GM21515 (cell line): ENCODE results near the gene TSTD1.

ENCODE experiments used
- ATAC-seq: cut with Tn5 transposase; IDR thresholded peaks from one replicate; pipeline ENCODE4 v1.9.1; 2021; ENCODE audit not compliant: unreplicated experiment

The TSTD1 gene

DNA sequence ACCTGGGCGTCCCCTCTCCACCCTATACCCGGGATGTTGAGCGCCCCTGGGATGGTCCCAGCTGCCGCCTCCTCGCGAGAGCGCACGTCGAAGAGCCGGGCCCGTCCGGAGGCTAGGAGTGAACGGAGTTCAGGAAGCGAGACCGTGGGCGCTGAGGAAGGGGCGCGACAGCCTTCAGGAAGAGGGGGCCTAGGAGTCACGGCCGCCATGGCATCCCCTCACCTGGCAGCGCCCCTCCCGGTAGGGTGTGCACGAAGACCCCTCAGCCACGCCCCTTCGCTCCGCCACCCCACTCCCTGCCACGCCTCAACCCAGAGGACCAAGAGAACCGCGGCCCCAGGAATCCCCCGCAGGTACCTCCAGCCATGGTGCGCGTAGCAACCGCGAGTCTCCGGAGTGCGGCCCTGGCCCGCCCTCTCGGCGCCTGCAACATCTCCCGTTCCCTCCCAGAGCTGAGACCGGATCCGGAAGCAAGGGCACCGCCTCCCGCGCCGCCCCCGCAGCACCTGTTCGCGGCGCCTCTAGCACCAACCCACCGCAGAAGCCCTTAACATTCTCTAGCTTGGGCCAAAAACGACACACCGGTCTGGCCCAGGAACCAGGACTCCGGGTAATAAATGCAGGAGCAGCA lies at the start of gene TSTD1:
TSS of gene TSTD1 (minus strand) at position 442 of the 631 bp plus-strand sequence. CDS start at position 367, 75 bp downstream.
- peak; percentile 77 for ATAC-seq

DNA sequence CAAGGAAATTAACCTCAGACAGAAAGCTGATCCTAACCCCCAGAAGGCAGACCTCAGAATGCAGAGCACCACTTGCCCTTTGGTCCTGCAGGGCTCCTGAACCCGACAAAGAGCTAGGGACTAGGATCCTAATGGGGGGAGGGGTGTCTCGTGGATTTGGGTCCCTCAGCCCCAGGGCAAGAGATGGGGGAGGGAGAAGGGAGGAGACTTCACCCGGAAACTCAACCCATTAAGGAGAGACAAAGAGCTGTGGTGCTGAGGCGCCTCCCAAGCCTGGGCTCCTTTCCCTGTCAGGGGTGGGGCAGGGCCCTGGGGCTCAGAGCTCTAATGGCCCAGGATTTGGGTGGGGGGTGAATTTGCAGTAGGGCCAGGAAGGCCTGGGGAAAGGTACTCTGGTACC lies 47.7 kb upstream of the TSTD1 start:
- ATAC-seq: no peak

DNA sequence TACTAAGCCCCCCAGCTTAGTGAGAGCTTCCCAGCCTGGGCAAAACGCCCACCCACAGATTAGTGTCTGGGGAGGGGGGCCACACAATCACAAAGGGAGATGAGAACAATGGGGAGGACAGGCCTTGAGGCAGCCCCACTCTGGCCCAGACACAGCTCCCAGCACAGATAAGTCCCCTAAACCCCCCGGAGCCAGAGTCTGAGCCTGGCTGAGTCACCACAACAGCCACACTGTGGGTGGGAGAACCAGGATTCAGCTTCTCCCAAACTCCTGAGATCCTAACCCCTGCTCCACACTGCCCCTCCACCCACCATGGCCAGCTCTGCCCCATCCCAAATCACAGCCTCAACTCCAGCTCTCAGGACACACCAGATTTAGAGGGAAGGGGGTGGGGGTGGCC lies 46.4 kb upstream of the TSTD1 start:
- no peak for ATAC-seq

GRCh38 chr1:161084597-161084988 lies 45.8 kb upstream of the TSTD1 start:
- no peak for ATAC-seq

DNA sequence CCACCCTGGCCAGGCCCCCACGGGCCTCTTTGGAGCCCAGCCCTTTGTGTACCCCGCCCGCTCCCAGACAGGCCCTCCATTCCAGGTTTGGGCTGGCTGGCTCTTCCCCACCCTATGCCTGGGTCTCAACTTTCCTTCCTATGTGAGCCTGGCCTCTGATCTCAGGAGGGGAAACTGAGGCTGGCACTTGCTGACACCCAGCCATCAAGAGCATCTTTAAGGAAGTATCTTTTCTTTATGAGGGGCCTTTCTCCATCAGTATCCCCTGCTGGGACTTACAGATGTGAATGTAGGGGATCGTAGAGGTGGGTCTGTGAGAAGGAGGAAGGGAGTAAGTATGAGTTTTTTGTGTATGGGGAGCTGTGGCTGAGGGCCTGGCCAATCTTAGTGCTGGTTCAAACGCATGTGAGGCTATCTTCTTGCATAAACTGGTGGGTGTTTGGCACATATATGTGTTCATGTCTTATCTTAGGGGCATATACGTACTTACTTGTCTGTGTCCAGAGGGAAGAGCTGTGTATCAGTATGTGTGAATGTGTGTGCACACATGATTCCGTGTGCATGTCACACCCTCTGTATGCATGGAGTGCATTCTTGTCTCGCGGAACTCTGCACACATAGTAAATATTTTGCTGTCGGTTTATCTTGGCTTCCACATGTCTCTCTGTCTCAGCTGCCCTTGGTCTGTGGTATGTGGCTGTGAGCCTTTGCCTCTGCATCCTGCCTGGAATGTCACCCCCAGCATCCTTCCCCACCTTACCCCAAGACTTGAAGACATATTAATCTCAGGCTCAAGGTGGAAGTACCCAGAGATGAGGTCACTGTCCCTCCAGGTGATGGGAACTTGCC lies 45.2 kb upstream of the TSTD1 start:
- no peak for ATAC-seq

DNA sequence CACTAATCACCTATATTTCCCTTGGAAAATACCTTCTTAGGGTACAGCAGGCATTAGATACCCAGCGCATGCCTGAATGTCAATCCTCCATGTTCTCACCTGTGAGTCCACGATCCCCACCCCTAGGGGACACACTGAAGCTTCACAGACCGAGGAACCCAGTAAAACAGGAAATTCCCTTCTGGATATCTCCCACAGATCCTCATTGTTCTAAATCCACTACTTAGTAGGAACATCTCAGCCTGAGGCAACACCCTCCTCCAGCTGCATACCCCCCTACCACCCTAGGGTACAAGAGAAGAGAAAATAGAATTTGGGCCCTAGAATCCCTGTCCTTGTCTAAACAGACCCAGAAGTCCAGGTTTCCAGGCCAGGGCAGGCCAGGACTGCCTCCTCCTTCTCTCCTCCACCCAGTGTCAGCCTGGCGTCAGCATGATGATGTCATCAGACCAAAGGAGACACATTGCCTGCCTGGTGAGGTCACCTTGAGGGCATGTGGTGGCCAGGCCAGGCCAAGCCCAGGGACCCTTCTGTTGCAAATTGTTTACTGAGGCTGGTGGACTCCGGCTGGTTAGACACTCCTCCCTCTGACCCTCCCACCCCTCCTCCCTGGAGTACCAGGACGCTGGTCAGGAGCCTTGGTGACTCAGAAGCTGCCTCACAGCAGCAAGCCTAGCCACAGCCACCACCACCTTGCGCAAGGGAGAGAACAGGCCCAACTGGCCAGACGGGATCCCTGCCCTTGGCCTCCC lies 44.4 kb upstream of the TSTD1 start:
- no peak for ATAC-seq

- ATAC-seq: no peak
These were observed 43.7 kb upstream of the TSTD1 start for GRCh38 chr1:161082483-161082882.

GRCh38 chr1:161081519-161081918 lies 42.8 kb upstream of the TSTD1 start:
- no peak for ATAC-seq

DNA sequence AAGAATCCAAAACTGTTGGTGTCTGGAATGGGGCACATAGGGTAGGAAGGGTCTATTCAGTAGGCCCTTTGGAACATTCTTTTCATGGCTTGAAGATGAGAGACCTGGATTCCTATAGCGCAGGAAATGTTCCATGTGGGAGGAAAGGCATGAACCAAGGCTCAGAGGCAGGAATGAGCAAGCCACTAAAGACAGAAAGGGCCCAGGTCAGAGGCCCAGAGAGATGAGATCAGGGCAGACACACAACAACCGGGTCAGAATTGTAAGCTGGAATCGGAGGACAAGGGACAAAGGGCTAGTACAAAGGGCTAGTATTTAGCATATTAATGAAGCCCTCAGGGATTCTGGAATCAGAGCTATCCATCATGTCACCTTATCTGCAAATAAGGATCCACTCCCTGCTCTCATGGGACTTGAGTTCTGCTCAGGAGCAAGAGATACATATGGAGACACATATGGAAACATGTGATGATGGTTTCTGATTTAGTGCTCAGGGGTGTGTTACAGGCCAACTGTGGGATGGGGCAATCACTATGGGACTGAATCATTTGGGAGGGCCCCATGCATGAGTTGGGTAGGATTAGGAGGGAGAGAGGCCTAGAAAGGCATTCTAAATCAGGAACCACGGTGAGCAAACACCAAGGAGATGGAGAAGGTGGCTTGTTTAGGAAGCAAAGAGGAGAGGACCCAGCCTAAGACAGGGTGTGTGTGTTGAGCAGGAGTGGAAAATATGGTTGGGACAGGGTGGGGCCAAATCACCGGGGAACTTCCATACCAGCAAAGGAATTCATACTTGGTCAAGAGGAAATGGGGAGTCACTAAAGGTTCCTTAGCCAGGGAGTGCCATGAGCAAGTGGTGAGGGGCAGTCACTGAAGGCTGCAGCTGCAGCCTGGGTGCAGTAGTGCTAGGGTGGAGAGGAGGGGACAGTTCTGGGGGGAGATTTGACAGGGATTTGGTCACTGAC lies 42.0 kb upstream of the TSTD1 start:
- no peak for ATAC-seq

DNA sequence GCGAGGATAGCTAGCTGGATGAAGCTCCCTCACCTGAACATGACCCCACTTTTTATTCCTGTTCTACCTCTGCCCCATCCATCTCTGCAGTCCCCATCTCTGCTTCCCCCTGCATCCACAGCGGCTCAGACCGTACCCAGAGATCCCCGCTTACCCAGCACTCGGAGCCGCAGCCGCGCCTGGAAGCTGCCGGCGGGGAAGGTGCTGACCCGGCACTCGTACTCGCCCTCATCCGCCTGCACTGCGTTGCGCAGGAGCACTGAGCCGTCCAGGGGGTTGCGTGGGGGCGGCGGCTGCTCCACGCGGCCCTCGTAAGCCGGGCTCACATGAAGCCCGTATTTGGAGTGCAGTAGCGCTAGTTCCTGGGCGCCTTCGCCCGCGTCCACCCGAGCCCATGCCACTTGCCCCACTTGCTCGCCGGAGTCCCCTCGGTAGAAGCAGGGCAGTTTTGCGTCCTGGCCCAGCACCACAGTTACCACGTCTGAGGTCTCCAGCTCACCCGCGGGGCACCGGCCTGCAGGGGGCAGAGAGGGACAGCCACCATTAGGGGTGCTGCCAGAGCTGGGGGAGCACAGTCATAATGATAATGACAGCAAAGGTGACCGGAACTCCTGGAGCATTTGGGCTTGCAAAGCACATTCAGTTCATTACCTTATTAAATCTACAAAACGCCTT lies 40.8 kb upstream of the TSTD1 start:
- no peak for ATAC-seq

- no peak for ATAC-seq
These were observed 38.7 kb upstream of the TSTD1 start for GRCh38 chr1:161077426-161077825.

GRCh38 chr1:161076410-161076809 lies 37.6 kb upstream of the TSTD1 start:
- no peak for ATAC-seq

DNA sequence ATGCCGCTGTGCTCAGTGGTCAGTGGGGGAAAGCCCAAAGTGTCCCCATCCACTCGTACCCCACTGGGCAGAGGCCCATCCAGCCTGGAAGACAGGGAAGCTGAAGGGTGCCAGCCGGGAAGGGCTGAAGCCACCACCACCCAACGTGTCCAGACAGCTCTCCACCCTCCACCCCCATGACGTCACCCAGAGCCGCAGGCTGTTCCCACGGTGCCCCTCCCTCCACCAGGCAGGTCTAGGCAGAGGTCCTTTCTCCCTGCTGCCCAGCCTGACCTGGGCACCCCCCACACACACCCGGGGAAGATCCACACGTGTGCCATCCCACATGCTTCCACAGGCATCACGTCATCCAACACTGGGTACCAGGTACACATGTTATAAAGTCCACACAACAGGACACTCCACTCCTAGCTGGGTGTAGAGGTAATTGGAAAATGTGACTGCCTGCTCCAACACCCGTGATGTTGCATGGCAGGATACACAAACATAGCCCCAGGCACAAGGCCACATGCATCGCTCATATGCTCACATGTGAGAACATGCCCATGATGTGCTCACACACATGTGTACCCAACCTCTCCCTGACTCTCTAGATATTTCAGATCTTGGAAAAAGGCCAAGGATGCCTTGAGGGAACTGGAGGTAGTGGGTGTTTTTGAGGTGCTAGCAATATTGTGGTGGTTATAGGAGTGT lies 36.1 kb upstream of the TSTD1 start:
- no peak for ATAC-seq

GRCh38 chr1:161073474-161074121 lies 34.8 kb upstream of the TSTD1 start:
- ATAC-seq: no peak

DNA sequence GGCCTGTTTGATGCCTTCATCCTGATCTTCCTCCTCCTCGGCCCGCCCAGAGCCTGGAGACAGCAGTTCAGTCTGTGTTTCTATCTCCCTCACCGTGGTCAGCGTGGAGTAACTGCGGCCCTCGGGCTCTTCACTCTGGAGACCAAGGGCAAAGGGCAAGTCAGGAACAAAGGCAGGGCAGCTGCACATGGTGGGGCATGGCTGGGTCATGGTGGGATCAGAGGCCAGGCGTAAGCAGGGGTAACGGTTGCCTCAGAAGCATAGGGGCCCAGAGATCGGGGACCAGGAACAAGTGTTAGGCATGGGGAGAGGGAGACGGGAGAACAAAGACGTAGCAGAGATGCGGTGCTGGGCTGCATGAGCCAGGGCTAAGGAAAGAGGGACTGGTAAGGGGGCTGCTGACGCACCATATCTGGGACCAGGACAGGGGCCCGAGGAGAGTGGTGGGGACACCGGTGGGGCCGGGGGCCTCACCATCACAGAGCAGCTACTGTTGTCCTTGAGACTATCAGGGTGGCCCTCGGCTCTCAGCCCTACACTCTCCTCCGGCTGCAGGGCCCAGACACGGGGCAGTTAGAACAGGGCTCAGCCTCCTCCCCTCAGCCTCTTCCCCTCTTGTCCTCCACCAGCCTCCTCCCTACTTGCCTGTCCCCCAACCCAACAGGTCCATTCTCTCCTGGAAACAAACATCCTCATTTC lies 34.1 kb upstream of the TSTD1 start:
- no peak for ATAC-seq

DNA sequence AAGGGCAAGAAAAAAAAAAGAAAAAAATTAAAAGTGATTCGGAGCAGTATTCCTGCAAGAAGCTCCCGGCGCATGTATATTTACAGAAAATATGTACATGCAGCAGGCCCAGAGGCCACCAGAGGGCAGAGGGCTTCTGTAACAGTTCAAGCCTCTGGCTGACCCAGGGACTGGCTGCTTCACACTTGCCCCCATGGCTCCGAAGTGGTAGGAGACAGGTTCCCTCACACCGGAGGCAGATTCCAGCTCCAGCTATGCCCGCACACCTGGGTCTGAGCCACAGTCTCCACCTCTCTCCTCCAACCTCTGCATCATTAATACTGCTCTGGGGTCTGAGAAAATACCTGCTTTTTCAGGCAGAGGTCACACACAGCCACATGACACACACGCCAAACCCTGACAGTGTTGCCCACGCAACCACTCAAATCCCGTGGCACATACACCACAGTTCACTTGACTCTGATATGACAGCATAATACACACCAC lies 33.2 kb upstream of the TSTD1 start:
- ATAC-seq: no peak

- ATAC-seq: no peak
These were observed 32.0 kb upstream of the TSTD1 start for GRCh38 chr1:161070761-161071160.

DNA sequence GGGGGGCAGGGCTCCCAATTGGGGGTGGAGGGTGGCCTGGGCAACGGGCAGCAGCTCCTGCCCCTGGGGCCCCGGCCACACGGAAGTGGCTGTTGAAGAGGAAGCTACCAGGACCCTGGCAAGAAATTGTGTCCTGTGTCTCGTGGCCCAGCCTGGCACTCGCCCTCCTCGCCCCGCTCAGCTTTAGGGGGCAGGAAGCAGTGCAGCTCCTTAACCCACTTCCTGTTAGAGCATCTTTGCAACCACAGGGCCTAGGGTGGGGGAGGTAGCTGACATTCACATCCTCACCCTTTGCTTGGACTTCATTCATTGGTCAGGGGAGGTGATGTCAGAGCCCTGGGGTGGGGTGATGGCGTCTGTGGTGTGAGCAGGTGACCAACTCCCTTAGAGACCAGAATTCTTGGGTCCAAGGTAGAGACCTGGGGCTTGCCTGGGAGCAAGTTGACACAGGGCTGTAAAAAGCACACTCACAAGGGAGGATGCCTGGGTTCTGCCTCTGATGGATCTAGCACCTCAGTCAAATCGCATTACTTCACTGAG lies 31.0 kb upstream of the TSTD1 start, which contains the start of gene ARHGAP30:
TSS of gene ARHGAP30 (minus strand) at position 161 of the 540 bp plus-strand sequence. CDS start 267 bp downstream, outside the sequence.
- ATAC-seq: peak; percentile 80
